ENCODE data around the gene MRPL21. TPM values are rescaled to one million over a fixed set of nuclear protein-coding genes. Genes with fewer than 3 reads are reported as not detected.

Gene MRPL21
- total and polyA plus RNA-seq, 2 donors from 2014 or later: 45.0 to 147 TPM

GRCh38 chr11:68914761-68915160, 11.1 kb upstream of the MRPL21 start:
- FAIRE-seq (no peak), DNase-seq (peak in 1 of 5 donors; percentile 48)
- Histone ChIP-seq H3K9me3 (ENCODE audit: control insufficient read depth in 2 of 3, insufficient read depth in 1 of 3, low read length in 3 of 3) (no peaks in the 10 kb centered on the region), H3K27ac (ENCODE audit: low read depth in 2 of 2, low read length in 2 of 2) (no peak overlapping the region), H3K4me3 (ENCODE audit: low read length in 3 of 3) (no peak overlapping the region), H3K4me1 (ENCODE audit: control insufficient read depth in 2 of 3, insufficient read depth in 2 of 3, low read depth in 1 of 3, low read length in 3 of 3) (no peaks in the 10 kb centered on the region), H3K36me3 (ENCODE audit: control insufficient read depth in 2 of 3, insufficient read depth in 3 of 3, low read length in 3 of 3) (peaks cover 4 to 56% (median 45%) of the 10 kb centered on the region in 3 donors), H3K27me3 (ENCODE audit: control insufficient read depth, insufficient read depth, low read length) (no peaks in the 10 kb centered on the region), H3K9ac (ENCODE audit: low read length in 3 of 3) (no peak overlapping the region)
- intact Hi-C loops (cut with DNase I): no loop called here
- no peak for TF ChIP-seq CTCF (IDR thresholded peaks at IDR 0.05; ENCODE audit: borderline replicate concordance, extremely low read depth, insufficient read depth)

GRCh38 chr11:68913188-68913587, 9.6 kb upstream of the MRPL21 start:
- H3K36me3 ChIP-seq (ENCODE audit: control insufficient read depth in 2 of 3, insufficient read depth in 3 of 3, low read length in 3 of 3): peaks cover 4 to 52% (median 43%) of the 10 kb centered on the region in 3 donors

GRCh38 chr11:68912254-68912653, 8.6 kb upstream of the MRPL21 start:
- Histone ChIP-seq H3K4me3 (ENCODE audit: low read length in 3 of 3) (no peak overlapping the region), H3K9me3 (ENCODE audit: control insufficient read depth in 2 of 3, insufficient read depth in 1 of 3, low read length in 3 of 3) (no peaks in the 10 kb centered on the region), H3K36me3 (ENCODE audit: control insufficient read depth in 2 of 3, insufficient read depth in 3 of 3, low read length in 3 of 3) (peaks cover 4 to 49% (median 39%) of the 10 kb centered on the region in 3 donors), H3K27me3 (ENCODE audit: control insufficient read depth, insufficient read depth, low read length) (no peaks in the 10 kb centered on the region), H3K9ac (ENCODE audit: low read length in 3 of 3) (no peak overlapping the region), H3K4me1 (ENCODE audit: control insufficient read depth in 2 of 3, insufficient read depth in 2 of 3, low read depth in 1 of 3, low read length in 3 of 3) (no peaks in the 10 kb centered on the region), H3K27ac (ENCODE audit: low read depth in 2 of 2, low read length in 2 of 2) (no peak overlapping the region)
- intact Hi-C loops (cut with DNase I): no loop called here
- no peak for DNase-seq
- TF ChIP-seq CTCF (IDR thresholded peaks at IDR 0.05; ENCODE audit: borderline replicate concordance, extremely low read depth, insufficient read depth): no peak
- no peak for FAIRE-seq

More at GRCh38 chr11:68913188-68913587, 9.6 kb upstream of the MRPL21 start:
- FAIRE-seq: no peak
- Histone ChIP-seq H3K4me3 (ENCODE audit: low read length in 3 of 3) (no peak overlapping the region), H3K27ac (ENCODE audit: low read depth in 2 of 2, low read length in 2 of 2) (no peak overlapping the region), H3K9ac (ENCODE audit: low read length in 3 of 3) (no peak overlapping the region), H3K4me1 (ENCODE audit: control insufficient read depth in 2 of 3, insufficient read depth in 2 of 3, low read depth in 1 of 3, low read length in 3 of 3) (no peaks in the 10 kb centered on the region), H3K27me3 (ENCODE audit: control insufficient read depth, insufficient read depth, low read length) (no peaks in the 10 kb centered on the region), H3K9me3 (ENCODE audit: control insufficient read depth in 2 of 3, insufficient read depth in 1 of 3, low read length in 3 of 3) (no peaks in the 10 kb centered on the region)
- no peak for DNase-seq
- intact Hi-C loops (cut with DNase I): no loop called here
- no peak for TF ChIP-seq CTCF (IDR thresholded peaks at IDR 0.05; ENCODE audit: borderline replicate concordance, extremely low read depth, insufficient read depth)

GRCh38 chr11:68911731-68912130, 8.1 kb upstream of the MRPL21 start:
- Histone ChIP-seq H3K9me3 (ENCODE audit: control insufficient read depth in 2 of 3, insufficient read depth in 1 of 3, low read length in 3 of 3) (no peaks in the 10 kb centered on the region), H3K27ac (ENCODE audit: low read depth in 2 of 2, low read length in 2 of 2) (no peak overlapping the region), H3K27me3 (ENCODE audit: control insufficient read depth, insufficient read depth, low read length) (no peaks in the 10 kb centered on the region), H3K4me1 (ENCODE audit: control insufficient read depth in 2 of 3, insufficient read depth in 2 of 3, low read depth in 1 of 3, low read length in 3 of 3) (no peaks in the 10 kb centered on the region), H3K36me3 (ENCODE audit: control insufficient read depth in 2 of 3, insufficient read depth in 3 of 3, low read length in 3 of 3) (peaks cover 4 to 51% (median 39%) of the 10 kb centered on the region in 3 donors), H3K4me3 (ENCODE audit: low read length in 3 of 3) (no peak overlapping the region), H3K9ac (ENCODE audit: low read length in 3 of 3) (no peak overlapping the region)
- FAIRE-seq: no peak
- no peak for TF ChIP-seq CTCF (IDR thresholded peaks at IDR 0.05; ENCODE audit: borderline replicate concordance, extremely low read depth, insufficient read depth)
- peak in 1 of 5 donors; percentile 39 for DNase-seq
- intact Hi-C loops (cut with DNase I): no loop called here

Data from kidney (tissue), 14 donors.